H9 (cell line): ENCODE data around the gene RILPL2. TPM values are rescaled to one million over a fixed set of nuclear protein-coding genes. Genes with fewer than 3 reads are reported as not detected.

ENCODE experiments used
- DNase-seq: peaks from one replicate; pipeline ENCODE4 v3.0.0-alpha.2; 2017
- H2AFZ ChIP-seq: one replicate; pipeline ENCODE4 v1.6.1; 2013; ENCODE audit warnings: mild to moderate bottlenecking, low read length, control low read depth, moderate library complexity
- H2AK5ac ChIP-seq: 2 replicates; pipeline ENCODE4 v1.6.1; 2013; ENCODE audit warnings: low read length, control low read depth, mixed read lengths; ENCODE audit not compliant: insufficient read length
- H2BK120ac ChIP-seq: one replicate; pipeline ENCODE4 v1.6.1; 2013; ENCODE audit warnings: low read depth, mild to moderate bottlenecking, low read length, control low read depth, inconsistent platforms; ENCODE audit not compliant: poor library complexity, severe bottlenecking
- H2BK12ac ChIP-seq: 2 replicates; pipeline ENCODE4 v1.6.1; 2013; ENCODE audit warnings: low read length, control low read depth, mixed read lengths, low read depth; ENCODE audit not compliant: insufficient read length
- H2BK15ac ChIP-seq: 2 replicates; pipeline ENCODE4 v1.6.1; 2013; ENCODE audit warnings: low read depth, low read length, control low read depth
- H2BK20ac ChIP-seq: one replicate; pipeline ENCODE4 v1.6.1; 2013; ENCODE audit warnings: low read depth, mild to moderate bottlenecking, low read length, control low read depth, inconsistent platforms; ENCODE audit not compliant: poor library complexity, severe bottlenecking
- H2BK5ac ChIP-seq: 2 replicates; pipeline ENCODE4 v1.6.1; 2013; ENCODE audit warnings: low read length, control low read depth, mixed read lengths; ENCODE audit not compliant: insufficient read length
- H3K14ac ChIP-seq: 2 replicates; pipeline ENCODE4 v1.6.1; 2013; ENCODE audit warnings: low read length, control low read depth; ENCODE audit not compliant: insufficient read depth
- H3K18ac ChIP-seq: 2 replicates; pipeline ENCODE4 v1.6.1; 2013; ENCODE audit warnings: low read depth, mild to moderate bottlenecking, mixed read lengths, low read length, control low read depth; ENCODE audit not compliant: insufficient read length
- H3K23ac ChIP-seq: 2 replicates; pipeline ENCODE4 v1.6.1; 2013; ENCODE audit warnings: low read length, control low read depth, mixed read lengths, low read depth; ENCODE audit not compliant: insufficient read length
- H3K23me2 ChIP-seq: 2 replicates; pipeline ENCODE4 v1.6.1; 2013; ENCODE audit warnings: low read depth, mild to moderate bottlenecking, mixed read lengths, low read length, control low read depth; ENCODE audit not compliant: insufficient read length, poor library complexity, severe bottlenecking
- H3K27ac ChIP-seq: 2 replicates; pipeline ENCODE4 v1.5.1; 2013; ENCODE audit warnings: low read length, control low read depth, mixed read lengths, low read depth; ENCODE audit not compliant: insufficient read length
- H3K27me3 ChIP-seq: 2 replicates; pipeline ENCODE4 v1.6.1; 2013; ENCODE audit warnings: low read length, control low read depth, inconsistent platforms; ENCODE audit not compliant: insufficient read depth
- H3K4ac ChIP-seq: 2 replicates; pipeline ENCODE4 v1.6.1; 2013; ENCODE audit warnings: low read depth, mild to moderate bottlenecking, control low read depth, inconsistent platforms, low read length, moderate library complexity
- H3K4me1 ChIP-seq: 2 replicates; pipeline ENCODE4 v1.6.1; 2013; ENCODE audit warnings: low read length, control low read depth, inconsistent platforms; ENCODE audit not compliant: insufficient read depth
- H3K4me2 ChIP-seq: 2 replicates; pipeline ENCODE4 v1.6.1; 2013; ENCODE audit warnings: low read length, control low read depth, mixed read lengths; ENCODE audit not compliant: insufficient read length, insufficient read depth
- H3K56ac ChIP-seq: 2 replicates; pipeline ENCODE4 v1.6.1; 2013; ENCODE audit warnings: low read depth, mild to moderate bottlenecking, mixed read lengths, low read length, control low read depth; ENCODE audit not compliant: insufficient read length
- H3K79me1 ChIP-seq: 2 replicates; pipeline ENCODE4 v1.6.1; 2013; ENCODE audit warnings: low read depth, mild to moderate bottlenecking, moderate library complexity, low read length, control low read depth, inconsistent platforms; ENCODE audit not compliant: insufficient read depth, poor library complexity, severe bottlenecking
- H3K79me2 ChIP-seq: 2 replicates; pipeline ENCODE4 v1.6.1; 2013; ENCODE audit warnings: low read length, control low read depth, inconsistent platforms; ENCODE audit not compliant: insufficient read depth
- H3K9ac ChIP-seq: 2 replicates; pipeline ENCODE4 v1.6.1; 2013; ENCODE audit warnings: low read length, control low read depth, mixed read lengths; ENCODE audit not compliant: insufficient read length; ENCODE audit errors: extremely low read depth
- H3K9me3 ChIP-seq: one replicate; pipeline ENCODE4 v1.6.1; 2013; ENCODE audit warnings: low read depth, low read length, inconsistent platforms; ENCODE audit not compliant: control insufficient read depth
- H3T11ph ChIP-seq: one replicate; pipeline ENCODE4 v1.6.1; 2013; ENCODE audit warnings: mild to moderate bottlenecking, low read length, control low read depth, inconsistent platforms
- H4K20me1 ChIP-seq: one replicate; pipeline ENCODE4 v1.6.1; 2013; ENCODE audit not compliant: control insufficient read depth, insufficient read length, insufficient read depth
- H4K5ac ChIP-seq: 2 replicates; pipeline ENCODE4 v1.6.1; 2013; ENCODE audit warnings: low read depth, mild to moderate bottlenecking, mixed read lengths, low read length, control low read depth; ENCODE audit not compliant: insufficient read length
- H4K8ac ChIP-seq: replicated peaks from 2 replicates; pipeline ENCODE4 v1.6.1; 2013; ENCODE audit warnings: low read length, control low read depth, mixed read lengths, low read depth; ENCODE audit not compliant: insufficient read length
- H4K91ac ChIP-seq: 2 replicates; pipeline ENCODE4 v1.6.1; 2013; ENCODE audit warnings: low read depth, mild to moderate bottlenecking, moderate library complexity, mixed read lengths, low read length, control low read depth; ENCODE audit not compliant: insufficient read length
- H3K27ac Mint-ChIP-seq, 3 experiments: 2 replicates in 2 of 3; 3 replicates in 1 of 3; pipeline ENCODE4 v1.8.0; 2020 to 2021; ENCODE audit warnings: mixed read lengths in 3 of 3, mild to moderate bottlenecking in 1 of 3, moderate library complexity in 1 of 3
- H3K27me3 Mint-ChIP-seq: 2 replicates; pipeline ENCODE4 v1.8.0; 2021; ENCODE audit warnings: low read depth, mild to moderate bottlenecking, moderate library complexity, mixed read lengths
- H3K36me3 Mint-ChIP-seq, 3 experiments: 2 replicates in 2 of 3; 3 replicates in 1 of 3; pipeline ENCODE4 v1.8.0; 2020 to 2021; ENCODE audit warnings: low read depth in 3 of 3, mixed read lengths in 3 of 3; ENCODE audit not compliant: insufficient read depth in 1 of 3
- H3K4me1 Mint-ChIP-seq, 2 experiments: 2 replicates each; pipeline ENCODE4 v1.8.0; 2020; ENCODE audit warnings: mixed read lengths in 2 of 2
- H3K4me3 Mint-ChIP-seq, 2 experiments: 2 replicates in 1 of 2; 3 replicates in 1 of 2; pipeline ENCODE4 v1.8.0; 2020 to 2021; ENCODE audit warnings: mild to moderate bottlenecking in 2 of 2, mixed read lengths in 2 of 2, moderate library complexity in 1 of 2
- H3K9me3 Mint-ChIP-seq, 2 experiments: 2 replicates in 1 of 2; 3 replicates in 1 of 2; pipeline ENCODE4 v1.8.0; 2020; ENCODE audit warnings: mild to moderate bottlenecking in 2 of 2, mixed read lengths in 2 of 2, moderate library complexity in 1 of 2
- WGBS: extraction: QIAGEN DNeasy Blood & Tissue Kit; methylation state at CpG from one replicate; pipeline ENCODE4 v1.1.7; 2013; ENCODE audit warnings: missing lambda C conversion rate, low lambda C conversion rate, mixed read lengths; ENCODE audit not compliant: insufficient read length; ENCODE audit errors: extremely low coverage; 5-methylcytosine and 5-hydroxymethylcytosine counted together
- total RNA-seq: library from RNA; stranded (reverse); gene quantifications from 2 replicates; pipeline ENCODE4 v1.2.1, GENCODE V29; 2021
- TF ChIP-seq, protein P1 (sequence below): fragments of 200-600 bp; sonication (generic); conservative IDR thresholded peaks from 3 replicates; pipeline ENCODE4 v1.8.0; 2021; ENCODE audit warnings: antibody characterized with exemption, mild to moderate bottlenecking

RILPL2 gene
- total RNA-seq, 1 experiment from 2014 or later, result 1.4 TPM

DNA sequence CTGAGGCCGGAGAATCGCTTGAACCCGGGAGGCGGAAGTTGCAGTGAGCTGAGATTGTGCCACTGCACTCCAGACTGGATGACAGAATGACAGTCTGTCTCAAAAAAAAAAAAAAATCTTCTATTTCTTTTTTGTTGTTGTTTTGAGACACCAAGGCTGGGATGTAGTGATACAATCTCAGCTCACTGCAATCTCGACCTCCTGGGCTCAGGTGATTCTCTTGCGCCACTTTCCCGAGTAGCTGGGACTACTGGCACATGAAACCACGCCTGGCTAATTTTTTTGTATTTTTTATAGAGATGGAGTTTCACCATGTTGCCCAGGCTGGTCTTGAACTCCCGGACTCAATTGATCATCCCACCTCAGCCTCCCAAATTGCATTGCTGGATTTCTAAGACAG lies 14.2 kb upstream of the RILPL2 start:
- no peak overlapping the region for H3K27ac ChIP-seq
- no peak overlapping the region for H2BK12ac ChIP-seq
- no peak overlapping the region for H4K5ac ChIP-seq
- H3K9ac ChIP-seq, result no peak overlapping the region
- H3K14ac ChIP-seq, result no peak overlapping the region
- H3K9me3 ChIP-seq, result no peaks in the 10 kb centered on the region
- H3K4me3 Mint-ChIP-seq, result no peak overlapping the region; a peak in 1 of 5 replicates
- no peak overlapping the region for H2BK20ac ChIP-seq
- H3K36me3 Mint-ChIP-seq, result no peaks in the 10 kb centered on the region
- TF ChIP-seq, protein P1, sequence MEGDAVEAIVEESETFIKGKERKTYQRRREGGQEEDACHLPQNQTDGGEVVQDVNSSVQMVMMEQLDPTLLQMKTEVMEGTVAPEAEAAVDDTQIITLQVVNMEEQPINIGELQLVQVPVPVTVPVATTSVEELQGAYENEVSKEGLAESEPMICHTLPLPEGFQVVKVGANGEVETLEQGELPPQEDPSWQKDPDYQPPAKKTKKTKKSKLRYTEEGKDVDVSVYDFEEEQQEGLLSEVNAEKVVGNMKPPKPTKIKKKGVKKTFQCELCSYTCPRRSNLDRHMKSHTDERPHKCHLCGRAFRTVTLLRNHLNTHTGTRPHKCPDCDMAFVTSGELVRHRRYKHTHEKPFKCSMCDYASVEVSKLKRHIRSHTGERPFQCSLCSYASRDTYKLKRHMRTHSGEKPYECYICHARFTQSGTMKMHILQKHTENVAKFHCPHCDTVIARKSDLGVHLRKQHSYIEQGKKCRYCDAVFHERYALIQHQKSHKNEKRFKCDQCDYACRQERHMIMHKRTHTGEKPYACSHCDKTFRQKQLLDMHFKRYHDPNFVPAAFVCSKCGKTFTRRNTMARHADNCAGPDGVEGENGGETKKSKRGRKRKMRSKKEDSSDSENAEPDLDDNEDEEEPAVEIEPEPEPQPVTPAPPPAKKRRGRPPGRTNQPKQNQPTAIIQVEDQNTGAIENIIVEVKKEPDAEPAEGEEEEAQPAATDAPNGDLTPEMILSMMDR, result no peak
- H2AK5ac ChIP-seq, result no peak overlapping the region
- no CpG with 5 or more reads among the region's 9 CpGs for WGBS
- no peak for DNase-seq
- no peaks in the 10 kb centered on the region for H3K23me2 ChIP-seq
- no peaks in the 10 kb centered on the region for H3K4me1 ChIP-seq
- no peaks in the 10 kb centered on the region for H3K79me1 ChIP-seq
- no peak overlapping the region for H3K4ac ChIP-seq
- H4K91ac ChIP-seq, result no peak overlapping the region
- no peak overlapping the region for H3K4me2 ChIP-seq
- no peaks in the 10 kb centered on the region; a peak in 1 of 5 replicates for H3K9me3 Mint-ChIP-seq
- no peak overlapping the region for H3K18ac ChIP-seq
- no peaks in the 10 kb centered on the region for H3K79me2 ChIP-seq
- H3K27me3 ChIP-seq, result no peaks in the 10 kb centered on the region
- no peak overlapping the region for H3K23ac ChIP-seq
- H2BK15ac ChIP-seq, result no peak overlapping the region
- H4K20me1 ChIP-seq, result no peaks in the 10 kb centered on the region
- H2AFZ ChIP-seq, result no peak overlapping the region
- 0 out of 7 replicates have a peak overlapping the region, but pooled peaks of 1 of the 3 experiments have one; percentile 20 for H3K27ac Mint-ChIP-seq
- H2BK5ac ChIP-seq, result no peak overlapping the region
- no peak overlapping the region for H4K8ac ChIP-seq
- H3K27me3 Mint-ChIP-seq, result peaks cover 8% of the 10 kb centered on the region
- no peak overlapping the region for H3K56ac ChIP-seq
- no peak overlapping the region for H3T11ph ChIP-seq
- H3K4me1 Mint-ChIP-seq, result peaks cover 5 to 6% of the 10 kb centered on the region in 2 experiments
- no peak overlapping the region for H2BK120ac ChIP-seq
